Cerebellar nuclear complex (tissue), 1 donor: ENCODE results near the gene PCID2.

Experiments used
- DNase-seq, 2 experiments: peaks; one replicate each; lab custom pipeline; 2025; lab: John Stamatoyannopoulos, UW

PCID2 gene

GRCh38 chr13:113219256-113219940, 10.9 kb upstream of the PCID2 start:
- no peak for DNase-seq

GRCh38 chr13:113218586-113218985, 10.1 kb upstream of the PCID2 start:
- no peak for DNase-seq

- no peak for DNase-seq
These were observed 8.0 kb upstream of the PCID2 start for GRCh38 chr13:113216254-113217048.

- no peak for DNase-seq
These were observed 3.3 kb upstream of the PCID2 start for GRCh38 chr13:113211774-113212173.

- no peak for DNase-seq
These were observed 2.4 kb upstream of the PCID2 start for GRCh38 chr13:113210833-113211232.

- no peak for DNase-seq
These were observed 1.4 kb upstream of the PCID2 start for GRCh38 chr13:113209759-113210421.

- DNase-seq: no peak
These were observed 878 bp upstream of the PCID2 start, which contains the start of gene CUL4A for GRCh38 chr13:113209336-113209758. Gene CUL4A, plus strand, starts transcription at chr13:113209613. Its CDS starts 15 bp downstream, at chr13:113209628.

GRCh38 chr13:113207890-113208420, 514 bp downstream of the PCID2 start:
- no peak for DNase-seq

GRCh38 chr13:113207460-113207859, 1.0 kb downstream of the PCID2 start:
- no peak for DNase-seq

GRCh38 chr13:113205428-113205931, 3.0 kb downstream of the PCID2 start:
- DNase-seq: no peak

- DNase-seq: no peak
These were observed 4.1 kb downstream of the PCID2 start for GRCh38 chr13:113204378-113204734.

GRCh38 chr13:113203507-113204377, 4.7 kb downstream of the PCID2 start:
- no peak for DNase-seq

GRCh38 chr13:113202912-113203311, 5.6 kb downstream of the PCID2 start:
- DNase-seq: no peak

- no peak for DNase-seq
These were observed 6.7 kb downstream of the PCID2 start for GRCh38 chr13:113201815-113202214.

GRCh38 chr13:113196970-113197737, 11.3 kb downstream of the PCID2 start:
- DNase-seq: no peak

GRCh38 chr13:113195360-113195759, 13.1 kb downstream of the PCID2 start:
- DNase-seq: no peak

GRCh38 chr13:113192902-113193301, 15.6 kb downstream of the PCID2 start:
- no peak for DNase-seq

- no peak for DNase-seq
These were observed 16.2 kb downstream of the PCID2 start for GRCh38 chr13:113192279-113192678.

GRCh38 chr13:113190181-113190580, 18.3 kb downstream of the PCID2 start:
- DNase-seq: no peak

GRCh38 chr13:113187883-113188665, 20.4 kb downstream of the PCID2 start:
- DNase-seq: no peak
